Endodermal cell (in vitro differentiated cells): ENCODE measurements around the gene KCNK7. TPM values are rescaled to one million over a fixed set of nuclear protein-coding genes. Genes with fewer than 3 reads are reported as not detected.

ENCODE experiments used
- DNase-seq: peaks from one replicate; pipeline ENCODE4 v3.0.0-alpha.2; 2017
- H3K27ac ChIP-seq: 2 replicates; pipeline ENCODE4 v1.5.1; 2013; ENCODE audit warnings: mild to moderate bottlenecking, low read depth, low read length, moderate library complexity
- H3K27me3 ChIP-seq: 2 replicates; pipeline ENCODE4 v1.6.1; 2013; ENCODE audit warnings: mild to moderate bottlenecking, low read length, moderate library complexity; ENCODE audit not compliant: insufficient read depth, control insufficient read depth, poor library complexity, severe bottlenecking
- H3K36me3 ChIP-seq: 2 replicates; pipeline ENCODE4 v1.7.0; 2013; ENCODE audit warnings: mild to moderate bottlenecking, low read length, moderate library complexity; ENCODE audit not compliant: control insufficient read depth, insufficient read depth
- H3K4me1 ChIP-seq: one replicate; pipeline ENCODE4 v1.7.0; 2013; ENCODE audit warnings: low read length; ENCODE audit not compliant: control insufficient read depth, insufficient read depth
- H3K4me3 ChIP-seq: 2 replicates; pipeline ENCODE4 v1.5.1; 2013; ENCODE audit warnings: mild to moderate bottlenecking, low read length, moderate library complexity
- H3K9ac ChIP-seq: 2 replicates; pipeline ENCODE4 v1.6.1; 2013; ENCODE audit warnings: mild to moderate bottlenecking, low read length, moderate library complexity; ENCODE audit not compliant: poor library complexity, severe bottlenecking; ENCODE audit errors: extremely low read depth
- H3K9me3 ChIP-seq: 2 replicates; pipeline ENCODE4 v1.6.1; 2013; ENCODE audit warnings: mild to moderate bottlenecking, low read length, moderate library complexity; ENCODE audit not compliant: control insufficient read depth
- H3K27ac Mint-ChIP-seq: 2 replicates; pipeline ENCODE4 v1.8.0; 2020; ENCODE audit warnings: mixed read lengths
- H3K27me3 Mint-ChIP-seq: 2 replicates; pipeline ENCODE4 v1.8.0; 2021; ENCODE audit warnings: mild to moderate bottlenecking, mixed read lengths; ENCODE audit not compliant: insufficient read depth
- H3K36me3 Mint-ChIP-seq: 2 replicates; pipeline ENCODE4 v1.8.0; 2020; ENCODE audit warnings: low read depth, mixed read lengths
- H3K4me1 Mint-ChIP-seq: 2 replicates; pipeline ENCODE4 v1.8.0; 2020; ENCODE audit warnings: mixed read lengths
- H3K4me3 Mint-ChIP-seq: 2 replicates; pipeline ENCODE4 v1.8.0; 2020; ENCODE audit warnings: mild to moderate bottlenecking, moderate library complexity, mixed read lengths
- H3K9me3 Mint-ChIP-seq: 2 replicates; pipeline ENCODE4 v1.8.0; 2020; ENCODE audit warnings: mild to moderate bottlenecking, mixed read lengths
- WGBS, 2 experiments: methylation state at CpG; one replicate each; pipeline versions ENCODE4 v1.1.5 to v1.1.7; 2013; ENCODE audit warnings: missing lambda C conversion rate in 2 of 2, mixed read lengths in 1 of 2; ENCODE audit not compliant: insufficient coverage in 1 of 2, insufficient read length in 1 of 2; 5-methylcytosine and 5-hydroxymethylcytosine counted together
- total RNA-seq, 2 donors: library from RNA; stranded (reverse); fragmentation: NEBNext Ultra II Directional in 1 of 2; extraction: Animal tissue kit (Norgen Biotek cat#: 25700) in 1 of 2; gene quantifications; 2 replicates in 1 of 2; 3 replicates in 1 of 2; pipeline ENCODE4 v1.2.1, GENCODE V29; 2021
- TF ChIP-seq, protein P1 (sequence below): fragments of 200-600 bp; sonication (generic); conservative IDR thresholded peaks from 2 replicates; pipeline ENCODE4 v1.5.0; 2021; ENCODE audit warnings: antibody characterized with exemption, mild to moderate bottlenecking

Gene KCNK7
- total RNA-seq, 2 donors from 2014 or later: 1.2 TPM; not detected in 1

DNA sequence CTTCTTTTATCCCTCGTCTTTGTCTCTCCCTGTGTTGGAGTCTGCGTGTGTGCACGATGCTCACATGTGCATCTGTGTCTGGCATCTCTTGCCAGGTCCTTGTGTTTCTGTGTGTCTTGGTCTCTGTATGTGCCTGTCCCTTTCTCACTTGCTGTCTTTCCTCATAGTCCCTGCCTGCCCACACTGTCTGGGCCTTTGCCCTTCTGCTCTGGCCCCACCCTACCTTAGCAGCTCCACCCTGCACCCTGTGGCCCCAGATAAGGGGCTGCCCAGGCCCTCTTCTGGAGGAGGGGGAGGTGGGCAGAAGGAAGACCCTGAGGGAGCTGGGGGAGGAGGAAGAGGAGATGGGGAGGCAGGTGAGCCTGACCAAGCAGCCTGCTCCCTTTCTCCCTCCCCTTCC is 16.9 kb downstream of the KCNK7 start:
- peaks cover 3% of the 10 kb centered on the region for H3K36me3 Mint-ChIP-seq
- no peak overlapping the region for H3K27ac Mint-ChIP-seq
- no peak overlapping the region for H3K4me3 Mint-ChIP-seq

DNA sequence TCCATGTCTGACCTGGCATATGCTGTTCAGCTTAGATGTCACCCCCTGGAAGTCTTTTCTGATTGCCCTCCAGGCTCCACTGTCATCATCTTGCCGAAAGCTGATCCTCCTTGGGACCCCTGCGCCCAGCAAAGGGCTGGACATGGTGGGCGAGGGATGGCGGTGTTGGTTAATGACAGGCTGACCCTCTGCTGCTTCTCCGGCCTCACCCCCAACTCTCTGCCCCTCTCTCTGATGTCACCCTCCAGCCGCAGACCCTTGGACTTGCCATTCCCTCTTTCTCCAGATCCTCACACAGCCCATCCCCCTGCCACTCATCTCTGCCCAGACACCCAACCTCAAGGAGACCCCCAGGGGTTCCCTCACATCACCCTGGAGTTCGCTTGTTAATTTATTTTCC is 17.5 kb downstream of the KCNK7 start:
- no peak overlapping the region for H3K4me3 ChIP-seq
- H3K4me1 ChIP-seq: peaks cover 2% of the 10 kb centered on the region
- Mint-ChIP-seq H3K36me3 (peaks cover 4% of the 10 kb centered on the region), H3K27ac (no peak overlapping the region), H3K4me3 (no peak overlapping the region), H3K27me3 (peaks cover 78% of the 10 kb centered on the region), H3K9me3 (no peaks in the 10 kb centered on the region), H3K4me1 (peaks cover 18% of the 10 kb centered on the region)
- WGBS, 2 experiments: 89 to 95% methylated on average over 3 to 7 of the region's 7 CpGs
- no peak overlapping the region for H3K9ac ChIP-seq
- no peak overlapping the region for H3K27ac ChIP-seq
- DNase-seq: no peak
- no peaks in the 10 kb centered on the region for H3K9me3 ChIP-seq
- TF ChIP-seq, protein P1, sequence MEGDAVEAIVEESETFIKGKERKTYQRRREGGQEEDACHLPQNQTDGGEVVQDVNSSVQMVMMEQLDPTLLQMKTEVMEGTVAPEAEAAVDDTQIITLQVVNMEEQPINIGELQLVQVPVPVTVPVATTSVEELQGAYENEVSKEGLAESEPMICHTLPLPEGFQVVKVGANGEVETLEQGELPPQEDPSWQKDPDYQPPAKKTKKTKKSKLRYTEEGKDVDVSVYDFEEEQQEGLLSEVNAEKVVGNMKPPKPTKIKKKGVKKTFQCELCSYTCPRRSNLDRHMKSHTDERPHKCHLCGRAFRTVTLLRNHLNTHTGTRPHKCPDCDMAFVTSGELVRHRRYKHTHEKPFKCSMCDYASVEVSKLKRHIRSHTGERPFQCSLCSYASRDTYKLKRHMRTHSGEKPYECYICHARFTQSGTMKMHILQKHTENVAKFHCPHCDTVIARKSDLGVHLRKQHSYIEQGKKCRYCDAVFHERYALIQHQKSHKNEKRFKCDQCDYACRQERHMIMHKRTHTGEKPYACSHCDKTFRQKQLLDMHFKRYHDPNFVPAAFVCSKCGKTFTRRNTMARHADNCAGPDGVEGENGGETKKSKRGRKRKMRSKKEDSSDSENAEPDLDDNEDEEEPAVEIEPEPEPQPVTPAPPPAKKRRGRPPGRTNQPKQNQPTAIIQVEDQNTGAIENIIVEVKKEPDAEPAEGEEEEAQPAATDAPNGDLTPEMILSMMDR: no peak
- peaks cover 41% of the 10 kb centered on the region for H3K27me3 ChIP-seq
- no peaks in the 10 kb centered on the region for H3K36me3 ChIP-seq

More for the DNA sequence above, 16.9 kb downstream of the KCNK7 start:
- DNase-seq: no peak
- Histone ChIP-seq H3K27ac (no peak overlapping the region), H3K4me1 (peaks cover 2% of the 10 kb centered on the region), H3K27me3 (peaks cover 46% of the 10 kb centered on the region), H3K9me3 (no peaks in the 10 kb centered on the region), H3K4me3 (no peak overlapping the region), H3K36me3 (no peaks in the 10 kb centered on the region), H3K9ac (no peak overlapping the region)
- WGBS, 2 experiments: 89 to 91% methylated on average over 3 of the region's 3 CpGs
- TF ChIP-seq, protein P1: no peak
- Mint-ChIP-seq H3K4me1 (peaks cover 18% of the 10 kb centered on the region), H3K9me3 (no peaks in the 10 kb centered on the region), H3K27me3 (peaks cover 84% of the 10 kb centered on the region)

DNA sequence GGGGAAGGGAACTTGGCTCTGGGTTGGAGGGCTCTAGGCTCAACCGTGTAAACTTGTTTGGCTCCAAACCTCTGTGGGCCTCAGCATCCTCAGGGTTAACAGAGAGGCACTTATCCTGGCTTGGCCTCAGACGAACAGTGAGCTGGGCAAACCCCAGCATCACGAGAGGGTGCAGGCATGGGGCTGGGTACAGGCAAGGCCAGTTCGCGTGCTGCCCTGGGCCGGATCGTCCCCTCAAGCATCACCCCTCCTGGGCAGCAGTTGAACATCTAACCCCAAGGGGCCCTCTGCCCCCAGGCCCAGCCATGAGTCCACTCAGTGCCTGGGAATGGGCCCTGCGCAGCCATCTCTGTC is 17.9 kb downstream of the KCNK7 start:
- Histone ChIP-seq H3K27me3 (peaks cover 37% of the 10 kb centered on the region), H3K36me3 (no peaks in the 10 kb centered on the region), H3K4me3 (no peak overlapping the region), H3K4me1 (peaks cover 2% of the 10 kb centered on the region), H3K9me3 (no peaks in the 10 kb centered on the region), H3K27ac (no peak overlapping the region), H3K9ac (no peak overlapping the region)
- DNase-seq: no peak
- Mint-ChIP-seq H3K4me1 (peaks cover 18% of the 10 kb centered on the region), H3K9me3 (no peaks in the 10 kb centered on the region), H3K4me3 (no peak overlapping the region), H3K36me3 (peaks cover 4% of the 10 kb centered on the region), H3K27me3 (peaks cover 74% of the 10 kb centered on the region), H3K27ac (no peak overlapping the region)
- TF ChIP-seq, protein P1: no peak
- 80 to 95% methylated on average over 4 to 8 of the region's 8 CpGs for WGBS, 2 experiments
